ENCODE data around the gene DIPK1B.
A peak's percentile ranks its signal among the peaks of the same experiment; 100 is the strongest.

Gene DIPK1B

GRCh38 chr9:136694163-136694871 lies 18.1 kb upstream of the DIPK1B start:
- no peaks in the 10 kb centered on the region; the same call in 1 of the 2 replicates for H3K27me3 ChIP-seq (replicated peaks; ENCODE audit: control insufficient read depth, insufficient read depth, low read length)
- no peak for DNase-seq (ENCODE audit: extremely low read depth, insufficient read length)
- H3K36me3 ChIP-seq (ENCODE audit: control insufficient read depth, insufficient read depth, low read length) = no peaks in the 10 kb centered on the region
- peak; percentile 75 for TF ChIP-seq CTCF (IDR thresholded peaks at IDR 0.05; ENCODE audit: insufficient read depth, low read length, poor library complexity, severe bottlenecking)
- H3K4me3 ChIP-seq (replicated peaks; ENCODE audit: low read depth, low read length) = no peak overlapping the region

DNA sequence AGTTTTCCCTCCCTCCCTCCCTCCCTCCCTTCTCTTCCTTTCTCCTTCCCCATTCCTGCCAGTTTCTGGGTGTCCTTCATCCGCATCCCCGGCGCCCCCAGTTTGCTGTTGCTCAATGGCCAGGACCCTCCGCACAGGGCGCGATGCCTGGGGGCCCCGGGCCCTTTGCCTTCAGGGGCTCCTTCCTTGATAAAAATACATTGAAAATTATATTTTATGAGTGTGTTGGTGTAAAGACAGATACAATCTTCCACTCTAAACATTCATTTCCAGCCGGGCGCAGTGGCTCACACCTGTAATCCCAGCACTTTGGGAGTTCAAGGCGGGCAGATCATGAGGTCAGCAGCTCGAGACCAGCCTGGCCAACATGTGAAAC lies 17.5 kb upstream of the DIPK1B start:
- no peak overlapping the region for H3K4me3 ChIP-seq (replicated peaks; ENCODE audit: low read depth, low read length)
- no peaks in the 10 kb centered on the region for H3K36me3 ChIP-seq (ENCODE audit: control insufficient read depth, insufficient read depth, low read length)
- no peak for DNase-seq (ENCODE audit: extremely low read depth, insufficient read length)
- H3K27me3 ChIP-seq (replicated peaks; ENCODE audit: control insufficient read depth, insufficient read depth, low read length) = no peaks in the 10 kb centered on the region; the same call in 1 of the 2 replicates
- TF ChIP-seq CTCF (IDR thresholded peaks at IDR 0.05; ENCODE audit: insufficient read depth, low read length, poor library complexity, severe bottlenecking) = no peak

- TF ChIP-seq CTCF (IDR thresholded peaks at IDR 0.05; ENCODE audit: insufficient read depth, low read length, poor library complexity, severe bottlenecking) = no peak
These were observed 16.9 kb upstream of the DIPK1B start for GRCh38 chr9:136695435-136695895.

DNA sequence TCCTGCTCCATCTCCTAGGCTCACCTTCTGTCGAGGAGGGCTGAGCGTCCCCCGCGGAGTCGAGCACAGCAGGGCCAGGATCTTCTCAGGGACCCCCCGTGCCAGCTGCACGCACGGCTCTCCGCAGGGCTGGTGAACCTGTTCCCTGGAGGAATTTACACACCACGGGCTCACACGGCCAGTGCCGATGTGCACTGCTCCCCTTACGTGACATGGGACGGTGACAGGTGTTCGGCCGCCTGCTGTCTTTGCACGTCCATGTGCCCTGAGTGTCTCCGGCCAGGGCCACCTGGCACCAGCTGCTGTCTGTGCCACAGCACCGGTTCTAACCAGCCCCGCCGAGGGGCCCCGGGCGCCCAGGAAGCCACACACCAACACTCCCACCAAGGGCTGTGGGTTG lies 16.4 kb upstream of the DIPK1B start:
- Histone ChIP-seq H3K27me3 (replicated peaks; ENCODE audit: control insufficient read depth, insufficient read depth, low read length) (no peaks in the 10 kb centered on the region; the same call in 1 of the 2 replicates), H3K4me3 (replicated peaks; ENCODE audit: low read depth, low read length) (no peak overlapping the region), H3K36me3 (ENCODE audit: control insufficient read depth, insufficient read depth, low read length) (no peaks in the 10 kb centered on the region)
- TF ChIP-seq CTCF (IDR thresholded peaks at IDR 0.05; ENCODE audit: insufficient read depth, low read length, poor library complexity, severe bottlenecking) = no peak
- no peak for DNase-seq (ENCODE audit: extremely low read depth, insufficient read length)

More at GRCh38 chr9:136695435-136695895, 16.9 kb upstream of the DIPK1B start:
- no peak overlapping the region for H3K4me3 ChIP-seq (replicated peaks; ENCODE audit: low read depth, low read length)
- H3K36me3 ChIP-seq (ENCODE audit: control insufficient read depth, insufficient read depth, low read length) = no peaks in the 10 kb centered on the region
- H3K27me3 ChIP-seq (replicated peaks; ENCODE audit: control insufficient read depth, insufficient read depth, low read length) = no peaks in the 10 kb centered on the region; the same call in 1 of the 2 replicates
- DNase-seq (ENCODE audit: extremely low read depth, insufficient read length) = no peak

DNA sequence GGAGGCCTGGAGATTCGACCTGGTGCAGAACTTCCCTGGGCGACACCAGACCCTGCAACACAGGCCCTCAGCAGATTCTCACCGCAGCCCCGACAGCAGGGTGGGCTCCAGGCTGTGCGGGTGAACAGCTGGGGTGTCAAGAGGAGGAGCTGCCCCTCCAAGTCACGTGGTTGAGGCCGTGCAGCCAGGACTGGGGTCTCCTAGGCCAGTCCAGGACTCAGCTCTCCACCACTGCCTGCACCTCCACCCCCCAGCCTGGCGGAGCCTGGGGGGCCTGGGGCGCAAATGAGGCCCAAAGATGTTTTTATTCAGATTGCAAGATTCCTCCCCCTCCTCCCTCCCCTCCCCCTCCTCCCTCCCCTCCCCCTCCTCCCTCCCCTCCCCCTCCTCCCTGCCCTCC lies 15.9 kb upstream of the DIPK1B start:
- H3K27me3 ChIP-seq (replicated peaks; ENCODE audit: control insufficient read depth, insufficient read depth, low read length) = no peaks in the 10 kb centered on the region; the same call in 1 of the 2 replicates
- no peak overlapping the region for H3K4me3 ChIP-seq (replicated peaks; ENCODE audit: low read depth, low read length)
- TF ChIP-seq CTCF (IDR thresholded peaks at IDR 0.05; ENCODE audit: insufficient read depth, low read length, poor library complexity, severe bottlenecking) = no peak
- DNase-seq (ENCODE audit: extremely low read depth, insufficient read length) = no peak
- no peaks in the 10 kb centered on the region for H3K36me3 ChIP-seq (ENCODE audit: control insufficient read depth, insufficient read depth, low read length)
